ENCODE measurements around the gene CSN3.

Gene CSN3

GRCh38 chr4:70297576-70297975, 55.2 kb downstream of the CSN3 start:
- no peak for DNase-seq

GRCh38 chr4:70298051-70298450, 55.7 kb downstream of the CSN3 start:
- no peak for DNase-seq

GRCh38 chr4:70299643-70300042, 57.2 kb downstream of the CSN3 start:
- no peak for DNase-seq

- no peak for DNase-seq
These were observed 57.8 kb downstream of the CSN3 start for GRCh38 chr4:70300215-70300614.

All from NCI-H1694 treated with DMSO at 0.1 percent for 48 hours (cell line).